Retinal pigment epithelial cell (primary cell): Measurements from ENCODE around the gene RAB39B.

Source experiments
- DNase-seq: peaks from one replicate; pipeline ENCODE4 v3.0.0-alpha.2; 2010; ENCODE audit warnings: low read depth
- H3K4me3 ChIP-seq: 2 replicates; pipeline ENCODE4 v1.5.1; 2011; ENCODE audit warnings: mild to moderate bottlenecking, low read length, control low read depth, moderate library complexity
- TF ChIP-seq, protein P1 (sequence below): conservative IDR thresholded peaks from 2 replicates; pipeline ENCODE4 v1.5.1; 2011; ENCODE audit warnings: low read depth, low read length, control low read depth, inconsistent platforms

Gene RAB39B

DNA sequence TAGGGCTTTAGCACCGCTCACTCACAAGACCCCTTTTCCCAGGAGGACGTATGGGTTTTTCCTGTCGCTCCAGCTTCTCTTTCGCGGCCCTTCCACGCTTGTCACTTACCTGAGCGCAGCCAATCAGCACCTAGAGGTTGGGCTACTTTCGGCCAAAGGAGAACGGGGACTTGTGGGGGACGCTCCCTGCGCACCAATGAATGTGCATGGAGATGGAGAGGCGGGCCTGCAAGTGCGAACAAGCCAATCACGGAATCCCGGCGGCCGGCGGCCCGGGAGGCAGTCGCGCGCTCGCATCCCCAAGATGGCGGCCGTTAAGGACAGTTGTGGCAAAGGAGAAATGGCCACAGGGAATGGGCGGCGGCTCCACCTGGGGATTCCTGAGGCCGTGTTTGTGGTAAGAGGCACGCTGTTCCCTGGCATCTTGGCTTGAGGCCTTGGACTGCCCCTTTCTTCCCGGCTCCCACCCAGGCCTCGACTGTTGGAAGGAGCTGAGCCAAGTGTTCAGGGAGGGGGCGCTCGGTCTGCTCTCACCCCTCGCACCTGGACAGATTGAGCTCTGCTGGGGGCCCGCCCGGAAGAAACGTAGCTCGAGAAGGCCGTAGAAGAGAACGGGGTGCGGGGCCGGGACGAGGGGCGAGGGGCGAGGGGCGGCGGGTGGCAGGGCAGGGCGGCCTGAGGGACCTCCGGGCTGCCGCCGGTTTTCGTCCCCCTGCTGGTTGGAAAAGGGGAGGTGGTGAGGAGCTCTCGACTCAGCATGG, 47.9 kb downstream of the RAB39B start, which contains the start of gene VBP1:
VBP1 (plus strand) TSS at position 282 of the 761 bp plus-strand sequence; CDS start at position 305, 23 bp downstream.
- peak within 1 kb of the TSS; percentile 83 for H3K4me3 ChIP-seq

GRCh38 chrX:155215443-155216178, 48.7 kb downstream of the RAB39B start:
- no peak for DNase-seq
- TF ChIP-seq, protein P1, sequence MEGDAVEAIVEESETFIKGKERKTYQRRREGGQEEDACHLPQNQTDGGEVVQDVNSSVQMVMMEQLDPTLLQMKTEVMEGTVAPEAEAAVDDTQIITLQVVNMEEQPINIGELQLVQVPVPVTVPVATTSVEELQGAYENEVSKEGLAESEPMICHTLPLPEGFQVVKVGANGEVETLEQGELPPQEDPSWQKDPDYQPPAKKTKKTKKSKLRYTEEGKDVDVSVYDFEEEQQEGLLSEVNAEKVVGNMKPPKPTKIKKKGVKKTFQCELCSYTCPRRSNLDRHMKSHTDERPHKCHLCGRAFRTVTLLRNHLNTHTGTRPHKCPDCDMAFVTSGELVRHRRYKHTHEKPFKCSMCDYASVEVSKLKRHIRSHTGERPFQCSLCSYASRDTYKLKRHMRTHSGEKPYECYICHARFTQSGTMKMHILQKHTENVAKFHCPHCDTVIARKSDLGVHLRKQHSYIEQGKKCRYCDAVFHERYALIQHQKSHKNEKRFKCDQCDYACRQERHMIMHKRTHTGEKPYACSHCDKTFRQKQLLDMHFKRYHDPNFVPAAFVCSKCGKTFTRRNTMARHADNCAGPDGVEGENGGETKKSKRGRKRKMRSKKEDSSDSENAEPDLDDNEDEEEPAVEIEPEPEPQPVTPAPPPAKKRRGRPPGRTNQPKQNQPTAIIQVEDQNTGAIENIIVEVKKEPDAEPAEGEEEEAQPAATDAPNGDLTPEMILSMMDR: no peak

More for the DNA sequence above, 47.9 kb downstream of the RAB39B start, which contains the start of gene VBP1:
- peak; percentile 91 for DNase-seq
- TF ChIP-seq, protein P1: peak; percentile 51

GRCh38 chrX:155213731-155214130, 50.6 kb downstream of the RAB39B start:
- no peak overlapping the region for H3K4me3 ChIP-seq
- DNase-seq: no peak
- TF ChIP-seq, protein P1: no peak

More at GRCh38 chrX:155215443-155216178, 48.7 kb downstream of the RAB39B start:
- peak overlapping the region; percentile 83 for H3K4me3 ChIP-seq

DNA sequence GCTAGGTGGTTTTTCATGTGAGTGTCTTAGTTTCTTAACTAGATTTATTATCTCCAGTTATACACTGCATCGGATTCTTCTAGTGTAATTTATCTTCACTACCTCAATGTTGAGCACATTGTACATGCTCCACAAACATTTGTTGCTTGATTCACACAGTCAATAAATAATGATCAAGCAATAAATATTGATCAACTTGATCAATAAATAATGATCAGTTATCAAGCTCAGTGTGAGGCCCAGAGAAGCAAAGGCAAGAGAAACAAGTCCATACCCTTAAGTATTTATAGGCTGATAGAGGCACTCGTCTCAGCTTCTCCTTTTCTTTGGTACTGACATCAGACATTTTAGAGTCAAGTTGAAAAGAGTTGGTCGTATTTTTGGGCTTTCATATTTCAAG, 53.1 kb downstream of the RAB39B start:
- no peak overlapping the region for H3K4me3 ChIP-seq
- TF ChIP-seq, protein P1: no peak
- no peak for DNase-seq
